Fibroblast of skin of left biceps (primary cell): ENCODE results near the gene PHACTR1.

Experiments
- DNase-seq, 2 experiments: peaks; one replicate each; pipeline ENCODE4 v3.0.0-alpha.2; 2013; ENCODE audit warnings: low read depth in 2 of 2

Gene PHACTR1

GRCh38 chr6:13025893-13026499 lies 309.4 kb downstream of the PHACTR1 start:
- no peak for DNase-seq

DNA sequence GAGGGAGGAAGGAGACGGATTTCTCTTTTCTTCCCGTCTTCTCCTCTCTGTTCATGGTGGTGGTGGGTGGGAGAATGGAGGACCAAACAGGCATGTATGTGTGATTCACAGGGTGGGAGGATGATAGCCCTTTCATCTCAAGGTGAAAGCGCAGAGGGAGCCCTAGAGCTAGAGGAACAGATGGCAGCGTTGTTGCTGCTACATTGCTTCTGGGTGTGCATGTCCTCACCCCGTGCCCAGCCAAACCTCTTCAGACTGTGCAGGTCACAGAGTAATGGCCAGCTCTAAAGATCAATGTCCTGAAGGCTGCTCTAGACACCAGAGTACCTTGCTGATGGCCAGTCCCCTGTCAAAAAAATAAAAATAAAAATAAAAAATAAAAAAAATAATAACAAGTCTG lies 310.0 kb downstream of the PHACTR1 start:
- DNase-seq, result no peak

DNA sequence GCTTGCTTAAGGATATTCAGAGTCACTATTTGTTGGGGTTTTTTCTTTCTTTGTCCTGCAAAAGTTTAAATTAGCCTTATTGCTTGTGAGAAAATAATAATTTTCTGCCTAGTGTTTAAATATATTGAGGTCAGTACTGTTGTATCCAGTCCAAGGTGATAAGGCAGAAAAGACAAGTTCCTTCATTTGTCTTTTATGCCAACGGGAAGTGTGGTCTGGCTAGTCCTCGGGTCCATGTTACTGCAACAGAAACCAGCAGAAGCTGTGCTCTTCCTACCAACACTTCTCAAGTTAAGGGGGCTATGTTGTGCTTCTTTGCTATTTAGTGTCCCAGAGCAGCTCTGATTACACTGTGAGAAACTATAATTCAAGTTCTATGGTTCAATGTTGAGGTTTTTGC lies 310.6 kb downstream of the PHACTR1 start:
- DNase-seq, result no peak

GRCh38 chr6:13030396-13030795 lies 313.8 kb downstream of the PHACTR1 start:
- peak; percentile 25 to 31 for DNase-seq

GRCh38 chr6:13032566-13032965 lies 316.0 kb downstream of the PHACTR1 start:
- no peak for DNase-seq

DNA sequence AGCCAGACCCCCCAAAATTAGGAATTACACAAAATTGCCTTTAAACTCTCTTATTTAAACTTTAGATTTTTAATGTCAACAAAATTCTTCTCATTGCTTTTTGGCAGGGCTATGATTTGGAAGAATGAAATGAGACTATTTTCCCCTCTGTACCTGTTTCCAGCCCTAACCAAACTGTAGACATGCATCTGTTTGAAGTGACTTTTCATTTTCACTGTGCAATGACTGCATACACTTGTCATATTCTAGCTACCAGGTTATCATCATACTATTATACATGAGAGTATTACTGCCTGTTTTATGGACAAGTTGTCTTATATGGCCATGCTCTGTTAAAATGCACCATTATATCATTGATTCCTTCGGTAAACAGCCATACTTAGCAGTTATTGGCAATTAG lies 316.6 kb downstream of the PHACTR1 start:
- no peak for DNase-seq

GRCh38 chr6:13034316-13034715 lies 317.7 kb downstream of the PHACTR1 start:
- no peak for DNase-seq

DNA sequence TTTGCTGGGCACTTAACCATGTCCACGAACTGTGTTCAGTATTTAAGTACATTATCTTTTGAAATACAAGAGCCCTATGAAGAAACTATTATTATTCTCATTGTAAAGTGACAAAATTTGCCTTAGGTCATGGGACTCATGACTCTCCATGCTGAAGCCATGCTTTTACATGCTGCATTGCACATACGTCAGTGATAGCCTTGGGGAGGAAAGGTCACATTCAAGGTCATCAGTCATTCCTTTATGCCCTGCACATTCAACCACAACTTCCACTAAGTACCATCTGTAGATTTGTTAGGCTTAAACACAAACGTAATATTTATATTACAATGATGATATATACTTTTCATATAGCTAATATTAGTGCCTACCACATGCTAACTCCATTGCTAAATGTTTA lies 319.0 kb downstream of the PHACTR1 start:
- DNase-seq, result no peak

- DNase-seq, result peak in 1 of 2 experiments; percentile 13
Measured at GRCh38 chr6:13038315-13038714, 321.7 kb downstream of the PHACTR1 start.

GRCh38 chr6:13038741-13039190 lies 322.2 kb downstream of the PHACTR1 start:
- DNase-seq, result no peak

- DNase-seq, result peak; percentile 55 to 60
Measured at GRCh38 chr6:13044390-13044789, 327.8 kb downstream of the PHACTR1 start.

DNA sequence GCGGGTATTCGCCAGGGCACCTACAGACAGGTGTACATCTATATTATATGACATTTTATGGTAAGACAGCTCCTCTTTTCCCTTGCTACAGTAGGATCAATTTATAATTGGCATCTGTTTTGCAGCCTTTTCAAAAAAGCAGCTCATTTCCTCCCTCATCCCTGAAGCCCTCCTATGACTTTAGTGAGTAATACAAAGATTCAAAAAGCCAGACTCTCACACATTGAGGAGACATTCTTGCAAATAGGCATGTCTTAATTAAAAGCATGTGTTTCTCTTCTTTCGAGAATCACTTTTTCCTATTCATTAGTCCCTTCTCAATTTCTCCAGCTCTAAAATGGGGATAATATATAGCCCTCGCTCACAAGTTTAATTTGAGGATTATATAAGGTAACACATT lies 328.3 kb downstream of the PHACTR1 start:
- peak; percentile 70 for DNase-seq

DNA sequence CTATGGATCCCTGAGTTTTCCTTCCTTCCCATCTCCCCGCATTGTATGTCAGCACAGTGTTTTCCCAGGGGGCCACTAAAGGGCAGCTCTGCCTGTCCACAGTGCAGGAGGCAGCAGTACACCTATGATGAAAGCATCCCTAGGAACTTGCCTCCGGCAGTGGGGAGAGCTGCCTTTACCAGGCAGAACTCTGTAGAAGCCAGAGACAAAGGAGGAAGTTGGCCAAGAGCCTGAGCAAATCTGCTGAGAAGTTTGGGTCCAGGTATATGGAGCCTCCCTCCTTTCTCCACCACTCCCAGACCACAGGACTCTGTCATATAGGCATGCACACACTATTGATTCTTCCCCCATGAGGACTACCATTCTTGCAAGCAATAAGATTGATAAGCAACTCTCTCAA lies 329.1 kb downstream of the PHACTR1 start:
- DNase-seq, result no peak

DNA sequence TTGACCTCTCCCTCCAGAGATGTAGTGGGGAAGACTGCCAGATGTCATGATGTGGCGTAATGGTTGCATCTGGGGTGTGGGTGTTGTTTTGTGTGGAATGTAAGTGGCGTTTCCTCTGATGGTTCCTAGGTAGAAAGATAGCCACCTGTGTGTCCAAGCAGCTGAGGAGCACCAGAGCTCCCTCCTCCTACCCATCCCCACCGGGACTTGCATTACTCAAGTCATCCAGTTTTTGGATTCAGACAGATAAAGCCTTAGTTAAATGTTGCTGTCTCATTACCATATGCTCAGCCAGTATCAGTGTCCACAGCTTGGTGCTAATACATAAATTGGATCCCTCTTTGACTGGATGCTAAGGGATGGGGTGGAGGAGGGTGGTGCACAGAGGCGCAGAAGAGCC lies 329.5 kb downstream of the PHACTR1 start:
- DNase-seq, result no peak

DNA sequence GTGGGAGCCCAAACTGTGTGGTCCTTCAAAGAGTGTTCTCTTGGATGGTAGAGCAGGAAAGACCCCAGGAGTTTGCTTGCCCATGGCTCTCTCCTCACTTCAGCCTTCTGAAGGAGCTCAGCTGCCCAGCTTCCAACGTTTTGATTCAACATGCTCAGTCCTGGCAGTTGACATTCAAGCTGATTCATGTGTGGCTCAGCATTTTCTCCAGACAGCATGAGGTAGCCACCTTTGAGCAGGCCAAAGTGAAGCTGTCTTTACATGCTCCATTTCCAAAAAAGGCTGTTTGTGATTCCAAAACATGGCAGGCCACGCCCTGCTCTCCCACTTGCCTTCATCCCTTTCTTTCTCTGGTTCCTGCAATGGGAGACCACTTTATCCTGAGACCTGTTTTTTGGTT lies 331.5 kb downstream of the PHACTR1 start:
- DNase-seq, result no peak

- DNase-seq, result no peak
Measured at GRCh38 chr6:13049666-13050254, 333.2 kb downstream of the PHACTR1 start.

- DNase-seq, result no peak
Measured at GRCh38 chr6:13053006-13053461, 336.5 kb downstream of the PHACTR1 start.

GRCh38 chr6:13058051-13058450 lies 341.5 kb downstream of the PHACTR1 start:
- DNase-seq, result no peak

GRCh38 chr6:13059026-13059425 lies 342.5 kb downstream of the PHACTR1 start:
- no peak for DNase-seq

GRCh38 chr6:13063300-13063918 lies 346.8 kb downstream of the PHACTR1 start:
- DNase-seq, result no peak

DNA sequence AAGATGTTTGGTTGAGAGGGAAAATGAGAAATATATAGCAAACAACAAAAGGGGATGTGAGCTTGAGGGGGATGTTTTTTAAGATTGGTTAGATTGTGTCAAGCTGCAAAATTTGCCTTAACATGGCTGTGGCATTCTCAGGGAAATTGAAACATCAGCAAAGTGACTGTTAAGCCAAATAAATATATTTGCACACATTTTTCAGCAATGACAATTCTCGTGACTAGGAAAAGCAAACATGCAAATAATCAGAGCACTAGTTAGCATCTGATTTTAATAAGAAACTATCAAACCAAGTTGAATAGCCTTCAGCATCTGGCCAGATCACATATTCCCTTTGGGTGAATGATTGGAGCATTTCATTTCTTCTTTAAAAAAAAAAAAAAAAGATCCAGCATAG lies 349.0 kb downstream of the PHACTR1 start:
- peak in 1 of 2 experiments; percentile 18 for DNase-seq

GRCh38 chr6:13066050-13066449 lies 349.5 kb downstream of the PHACTR1 start:
- no peak for DNase-seq

DNA sequence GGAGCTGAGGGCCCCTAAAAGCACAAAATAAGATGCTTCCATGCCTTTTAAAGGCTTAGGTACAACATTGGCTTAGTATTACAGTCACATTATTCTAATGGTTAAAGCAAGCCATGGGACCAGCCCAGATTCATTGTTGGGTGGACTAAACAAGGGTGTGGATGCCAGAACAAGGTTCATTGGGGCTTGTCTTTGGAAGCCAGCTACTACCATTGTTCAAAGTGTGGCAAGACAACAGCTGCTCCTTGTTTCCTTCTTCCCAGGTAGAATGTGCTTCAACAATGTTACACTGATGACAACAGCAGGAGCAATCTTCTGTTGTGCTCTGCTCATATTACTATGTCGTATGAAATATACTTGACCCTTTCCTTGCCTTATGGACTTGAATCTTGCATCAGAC lies 350.3 kb downstream of the PHACTR1 start:
- DNase-seq, result no peak
